OCI-LY1 (cell line): ENCODE data around the gene AIP.

Experiments used
- H2AFZ ChIP-seq: fragments of 200-600 bp; sonication (generic), shearing (Covaris generic); 2 replicates; pipeline ENCODE4 v1.6.0; 2014; ENCODE audit warnings: antibody characterized with exemption, mild to moderate bottlenecking, low read length
- H3F3A ChIP-seq: fragments of 200-600 bp; sonication (generic), shearing (Covaris generic); 2 replicates; pipeline ENCODE4 v1.6.0; 2014; ENCODE audit warnings: mild to moderate bottlenecking, antibody characterized with exemption, low read length, moderate library complexity; ENCODE audit not compliant: insufficient read depth
- H3K27ac ChIP-seq: fragments of 200-600 bp; sonication (generic); 2 replicates; pipeline ENCODE4 v1.5.1; 2014; ENCODE audit warnings: low read length, mixed run types, mild to moderate bottlenecking, low read depth; ENCODE audit not compliant: poor library complexity, severe bottlenecking
- H3K27me3 ChIP-seq: fragments of 200-600 bp; sonication (generic); 2 replicates; pipeline ENCODE4 v1.6.0; 2014; ENCODE audit warnings: antibody characterized with exemption, mild to moderate bottlenecking, low read length, moderate library complexity; ENCODE audit not compliant: insufficient read depth
- H3K36me3 ChIP-seq: fragments of 200-600 bp; sonication (generic); 2 replicates; pipeline ENCODE4 v1.6.1; 2014; ENCODE audit warnings: mild to moderate bottlenecking, antibody characterized with exemption, low read length, moderate library complexity, mixed read lengths; ENCODE audit not compliant: insufficient read depth
- H3K4me1 ChIP-seq: fragments of 200-600 bp; sonication (generic); 2 replicates; pipeline ENCODE4 v1.5.1; 2014; ENCODE audit warnings: mild to moderate bottlenecking, low read length, moderate library complexity; ENCODE audit not compliant: insufficient read depth, severe bottlenecking
- H3K4me2 ChIP-seq: fragments of 200-600 bp; sonication (generic), shearing (Covaris generic); 2 replicates; pipeline ENCODE4 v1.6.1; 2014; ENCODE audit warnings: low read length
- H3K4me3 ChIP-seq: fragments of 200-600 bp; sonication (generic); 2 replicates; pipeline ENCODE4 v1.5.1; 2014; ENCODE audit warnings: low read length, low read depth, mild to moderate bottlenecking, mixed read lengths; ENCODE audit not compliant: poor library complexity, severe bottlenecking
- H3K79me2 ChIP-seq: fragments of 200-600 bp; shearing (Covaris generic); 2 replicates; pipeline ENCODE4 v1.6.1; 2016; ENCODE audit warnings: mixed run types, low read length, mixed read lengths; ENCODE audit not compliant: insufficient read depth
- H3K9ac ChIP-seq: fragments of 200-600 bp; sonication (generic), shearing (Covaris generic); 2 replicates; pipeline ENCODE4 v1.6.1; 2014; ENCODE audit warnings: mild to moderate bottlenecking, low read length, mixed read lengths
- H3K9me2 ChIP-seq: fragments of 200-600 bp; sonication (generic), shearing (Covaris generic); 2 replicates; pipeline ENCODE4 v1.6.1; 2014; ENCODE audit warnings: low read depth, mild to moderate bottlenecking, low read length, mixed read lengths
- H3K9me3 ChIP-seq: fragments of 200-600 bp; shearing (Covaris generic); 2 replicates; pipeline ENCODE4 v1.6.1; 2014; ENCODE audit warnings: low read length, mixed read lengths
- H4K20me1 ChIP-seq: fragments of 200-600 bp; sonication (generic), shearing (Covaris generic); 2 replicates; pipeline ENCODE4 v1.6.0; 2016; ENCODE audit warnings: mild to moderate bottlenecking, low read length; ENCODE audit not compliant: insufficient read depth
- CTCF ChIP-seq: fragments of 200-600 bp; sonication (generic), shearing (Covaris generic); IDR thresholded peaks from 2 replicates; pipeline ENCODE4 v1.5.1; 2017; ENCODE audit warnings: mild to moderate bottlenecking, antibody characterized with exemption, low read length, moderate library complexity, mixed read lengths
- EZH2 ChIP-seq: fragments of 200-600 bp; sonication (generic), shearing (Covaris generic); IDR thresholded peaks from 2 replicates; pipeline ENCODE4 v1.8.0; 2017; ENCODE audit warnings: borderline replicate concordance, mixed run types, mild to moderate bottlenecking, antibody characterized with exemption, low read length, moderate library complexity, mixed read lengths

The AIP gene

GRCh38 chr11:67482827-67483798 is at the start of gene AIP:
Gene AIP, plus strand, starts transcription at chr11:67483026. Its CDS starts 133 bp downstream, at chr11:67483159.
- Histone ChIP-seq H3K4me1 (peaks cover 47% of the 10 kb centered on the region), H2AFZ (0 out of 2 replicates have a peak within 1 kb of the TSS, but pooled peaks have one; percentile 8), H3K9me3 (no peaks in the 10 kb centered on the region), H3K27ac (peak within 1 kb of the TSS; percentile 91), H3K4me2 (peak within 1 kb of the TSS; percentile 99), H3K27me3 (no peaks in the 10 kb centered on the region), H3F3A (0 out of 2 replicates have a peak, but pooled peaks cover 2% of the 10 kb centered on the region), H4K20me1 (no peaks in the 10 kb centered on the region), H3K4me3 (peak within 1 kb of the TSS; percentile 56), H3K9ac (peak within 1 kb of the TSS; percentile 88), H3K79me2 (no peaks in the 10 kb centered on the region), H3K9me2 (no peaks in the 10 kb centered on the region), H3K36me3 (peaks cover 7% of the 10 kb centered on the region; the same call in 1 of the 2 replicates)
- TF ChIP-seq EZH2 (no peak), CTCF (no peak)

GRCh38 chr11:67433536-67434394 is 49.1 kb upstream of the AIP start:
- H3K79me2 ChIP-seq: peaks cover 7% of the 10 kb centered on the region
- TF ChIP-seq CTCF (no peak), EZH2 (no peak)
- no peaks in the 10 kb centered on the region for H3K27me3 ChIP-seq
- H3K36me3 ChIP-seq: peaks cover 65% of the 10 kb centered on the region
- H4K20me1 ChIP-seq: no peaks in the 10 kb centered on the region
- peak overlapping the region; percentile 89 for H3K4me2 ChIP-seq
- H3F3A ChIP-seq: no peaks in the 10 kb centered on the region
- H3K9ac ChIP-seq: peak overlapping the region; percentile 92; the same call in 1 of the 2 replicates
- no peaks in the 10 kb centered on the region for H3K9me2 ChIP-seq
- peak overlapping the region; percentile 97 for H3K27ac ChIP-seq
- peak overlapping the region; percentile 79 for H3K4me3 ChIP-seq
- H3K4me1 ChIP-seq: peaks cover 89% of the 10 kb centered on the region
- no peaks in the 10 kb centered on the region for H3K9me3 ChIP-seq
- H2AFZ ChIP-seq: no peak overlapping the region

GRCh38 chr11:67434395-67434881 is 48.4 kb upstream of the AIP start:
- Histone ChIP-seq H2AFZ (no peak overlapping the region), H3K36me3 (peaks cover 63% of the 10 kb centered on the region), H3K9me3 (no peaks in the 10 kb centered on the region), H3F3A (no peaks in the 10 kb centered on the region), H3K4me1 (peaks cover 90% of the 10 kb centered on the region), H3K9me2 (no peaks in the 10 kb centered on the region), H3K27ac (peak overlapping the region; percentile 97), H4K20me1 (no peaks in the 10 kb centered on the region), H3K9ac (peak overlapping the region; percentile 92; the same call in 1 of the 2 replicates), H3K79me2 (peaks cover under 1% of the 10 kb centered on the region; the same call in 1 of the 2 replicates), H3K4me3 (peak overlapping the region; percentile 79), H3K27me3 (no peaks in the 10 kb centered on the region), H3K4me2 (peak overlapping the region; percentile 89)
- no peak for TF ChIP-seq EZH2
- TF ChIP-seq CTCF: no peak
